H1 (cell line): ENCODE measurements around the gene CDRT4. TPM values are rescaled to one million over a fixed set of nuclear protein-coding genes. Genes with fewer than 3 reads are reported as not detected.

Source experiments
- BRCA1 ChIP-seq: IDR thresholded peaks from 2 replicates; pipeline ENCODE4 v1.6.1; 2012; ENCODE audit warnings: low read depth, low read length, improper control_type of control experiment
- CHD7 ChIP-seq: fragments of 300-600 bp; sonication (generic); IDR thresholded peaks from 2 replicates; pipeline ENCODE4 v1.7.1; 2012; ENCODE audit warnings: low read length, moderate library complexity, mild to moderate bottlenecking, inconsistent platforms; ENCODE audit not compliant: insufficient replicate concordance
- CREB1 ChIP-seq: IDR thresholded peaks from 2 replicates; pipeline ENCODE4 v1.6.1; 2012; ENCODE audit warnings: inconsistent platforms
- EP300 ChIP-seq, 2 experiments: IDR thresholded peaks; 1 replicate in 1 of 2; 2 replicates in 1 of 2; pipeline ENCODE4 v1.6.1; 2011 to 2012; ENCODE audit warnings: low read depth in 2 of 2, low read length in 2 of 2, mild to moderate bottlenecking in 2 of 2, borderline replicate concordance in 1 of 2, inconsistent platforms in 1 of 2, moderate library complexity in 1 of 2
- PHF8 ChIP-seq: fragments of 200-600 bp; sonication (generic); conservative IDR thresholded peaks from 2 replicates; pipeline ENCODE4 v1.7.1; 2012; ENCODE audit warnings: low read depth, mild to moderate bottlenecking, inconsistent platforms, low read length, moderate library complexity
- YY1 ChIP-seq: IDR thresholded peaks from 2 replicates; pipeline ENCODE4 v1.6.1; 2011; ENCODE audit warnings: low read depth, mild to moderate bottlenecking, low read length
- polyA plus RNA-seq, 7 experiments: library from polyadenylated mRNA; depleted of rRNA in 3 of 7; stranded (reverse) in 5 of 7; unstranded in 2 of 7; fragments of >200 nt in 5 of 7; fragments of 200-250 nt in 2 of 7; gene quantifications; 1 replicate in 5 of 7; 2 replicates in 1 of 7; 4 replicates in 1 of 7; pipeline versions ENCODE4 v1.2.1 to v1.2.3, GENCODE V29; 2011 to 2013; ENCODE audit warnings: missing spikeins in 2 of 7, mixed read lengths in 2 of 7
- total RNA-seq: library from RNA; stranded (reverse); fragmentation: NEBNext Ultra II Directional; extraction: Animal tissue kit (Norgen Biotek cat#: 25700); gene quantifications from 2 replicates; pipeline ENCODE4 v1.2.1, GENCODE V29; 2021

CDRT4 gene
- total and polyA plus RNA-seq, 2 of the 8 experiments (the other 6 are each of a cell fraction or from before 2014, with no cell fraction given), result 2.6 to 5.6 TPM

GRCh38 chr17:15509095-15509494, 41.7 kb upstream of the CDRT4 start (continued):
- TF ChIP-seq CHD7, result no peak
- TF ChIP-seq CREB1, result no peak
- no peak for TF ChIP-seq YY1
- no peak for TF ChIP-seq BRCA1
- no peak for TF ChIP-seq EP300 (IDR thresholded peaks at IDR 0.05; ENCODE audit: borderline replicate concordance in 1 of 2, low read depth in 2 of 2, low read length in 2 of 2)
- TF ChIP-seq PHF8, result no peak
